ENCODE data around the gene KRT86.

DNA sequence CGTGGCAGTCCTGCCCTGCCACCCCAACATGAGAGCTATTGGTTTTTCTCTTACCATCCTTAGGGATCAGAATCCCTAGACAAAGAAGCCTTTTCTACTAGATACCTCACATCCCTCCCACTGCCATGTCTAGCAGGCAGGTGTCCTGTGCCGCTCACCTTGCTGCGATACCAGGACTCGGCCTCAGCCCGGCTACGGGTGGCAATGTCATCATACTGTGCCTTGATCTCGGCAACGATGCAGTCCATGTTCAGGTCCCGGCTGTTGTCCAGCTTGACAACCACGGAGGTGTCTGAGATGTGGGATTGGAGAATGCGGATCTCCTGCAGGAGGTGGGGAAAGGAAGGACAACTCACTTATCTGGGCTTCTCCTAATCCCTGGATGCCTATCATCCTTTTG is 42.3 kb downstream of the KRT86 start:
- TF ChIP-seq, protein P1, sequence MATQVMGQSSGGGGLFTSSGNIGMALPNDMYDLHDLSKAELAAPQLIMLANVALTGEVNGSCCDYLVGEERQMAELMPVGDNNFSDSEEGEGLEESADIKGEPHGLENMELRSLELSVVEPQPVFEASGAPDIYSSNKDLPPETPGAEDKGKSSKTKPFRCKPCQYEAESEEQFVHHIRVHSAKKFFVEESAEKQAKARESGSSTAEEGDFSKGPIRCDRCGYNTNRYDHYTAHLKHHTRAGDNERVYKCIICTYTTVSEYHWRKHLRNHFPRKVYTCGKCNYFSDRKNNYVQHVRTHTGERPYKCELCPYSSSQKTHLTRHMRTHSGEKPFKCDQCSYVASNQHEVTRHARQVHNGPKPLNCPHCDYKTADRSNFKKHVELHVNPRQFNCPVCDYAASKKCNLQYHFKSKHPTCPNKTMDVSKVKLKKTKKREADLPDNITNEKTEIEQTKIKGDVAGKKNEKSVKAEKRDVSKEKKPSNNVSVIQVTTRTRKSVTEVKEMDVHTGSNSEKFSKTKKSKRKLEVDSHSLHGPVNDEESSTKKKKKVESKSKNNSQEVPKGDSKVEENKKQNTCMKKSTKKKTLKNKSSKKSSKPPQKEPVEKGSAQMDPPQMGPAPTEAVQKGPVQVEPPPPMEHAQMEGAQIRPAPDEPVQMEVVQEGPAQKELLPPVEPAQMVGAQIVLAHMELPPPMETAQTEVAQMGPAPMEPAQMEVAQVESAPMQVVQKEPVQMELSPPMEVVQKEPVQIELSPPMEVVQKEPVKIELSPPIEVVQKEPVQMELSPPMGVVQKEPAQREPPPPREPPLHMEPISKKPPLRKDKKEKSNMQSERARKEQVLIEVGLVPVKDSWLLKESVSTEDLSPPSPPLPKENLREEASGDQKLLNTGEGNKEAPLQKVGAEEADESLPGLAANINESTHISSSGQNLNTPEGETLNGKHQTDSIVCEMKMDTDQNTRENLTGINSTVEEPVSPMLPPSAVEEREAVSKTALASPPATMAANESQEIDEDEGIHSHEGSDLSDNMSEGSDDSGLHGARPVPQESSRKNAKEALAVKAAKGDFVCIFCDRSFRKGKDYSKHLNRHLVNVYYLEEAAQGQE (IDR thresholded peaks at IDR 0.05; ENCODE audit: unreplicated experiment): no peak
- TF ChIP-seq, protein P2, sequence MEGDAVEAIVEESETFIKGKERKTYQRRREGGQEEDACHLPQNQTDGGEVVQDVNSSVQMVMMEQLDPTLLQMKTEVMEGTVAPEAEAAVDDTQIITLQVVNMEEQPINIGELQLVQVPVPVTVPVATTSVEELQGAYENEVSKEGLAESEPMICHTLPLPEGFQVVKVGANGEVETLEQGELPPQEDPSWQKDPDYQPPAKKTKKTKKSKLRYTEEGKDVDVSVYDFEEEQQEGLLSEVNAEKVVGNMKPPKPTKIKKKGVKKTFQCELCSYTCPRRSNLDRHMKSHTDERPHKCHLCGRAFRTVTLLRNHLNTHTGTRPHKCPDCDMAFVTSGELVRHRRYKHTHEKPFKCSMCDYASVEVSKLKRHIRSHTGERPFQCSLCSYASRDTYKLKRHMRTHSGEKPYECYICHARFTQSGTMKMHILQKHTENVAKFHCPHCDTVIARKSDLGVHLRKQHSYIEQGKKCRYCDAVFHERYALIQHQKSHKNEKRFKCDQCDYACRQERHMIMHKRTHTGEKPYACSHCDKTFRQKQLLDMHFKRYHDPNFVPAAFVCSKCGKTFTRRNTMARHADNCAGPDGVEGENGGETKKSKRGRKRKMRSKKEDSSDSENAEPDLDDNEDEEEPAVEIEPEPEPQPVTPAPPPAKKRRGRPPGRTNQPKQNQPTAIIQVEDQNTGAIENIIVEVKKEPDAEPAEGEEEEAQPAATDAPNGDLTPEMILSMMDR (conservative IDR thresholded peaks at IDR 0.05; ENCODE audit: low read depth in 2 of 2): no peak
- TF ChIP-seq EZH2phosphoT487 (IDR thresholded peaks at IDR 0.05; ENCODE audit: unreplicated experiment) (no peak), CREB1 (CRISPR knock-in tag; IDR thresholded peaks at IDR 0.05; ENCODE audit: low read depth) (no peak), POLR2AphosphoS5 (IDR thresholded peaks at IDR 0.05; ENCODE audit: low read depth) (no peak), EZH2 (IDR thresholded peaks at IDR 0.05; ENCODE audit: low read depth, unreplicated experiment) (no peak), STAT1 (IDR thresholded peaks at IDR 0.05; ENCODE audit: unreplicated experiment) (no peak)
- TF ChIP-seq, protein P3, sequence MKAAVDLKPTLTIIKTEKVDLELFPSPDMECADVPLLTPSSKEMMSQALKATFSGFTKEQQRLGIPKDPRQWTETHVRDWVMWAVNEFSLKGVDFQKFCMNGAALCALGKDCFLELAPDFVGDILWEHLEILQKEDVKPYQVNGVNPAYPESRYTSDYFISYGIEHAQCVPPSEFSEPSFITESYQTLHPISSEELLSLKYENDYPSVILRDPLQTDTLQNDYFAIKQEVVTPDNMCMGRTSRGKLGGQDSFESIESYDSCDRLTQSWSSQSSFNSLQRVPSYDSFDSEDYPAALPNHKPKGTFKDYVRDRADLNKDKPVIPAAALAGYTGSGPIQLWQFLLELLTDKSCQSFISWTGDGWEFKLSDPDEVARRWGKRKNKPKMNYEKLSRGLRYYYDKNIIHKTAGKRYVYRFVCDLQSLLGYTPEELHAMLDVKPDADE (IDR thresholded peaks at IDR 0.05): no peak
